Hepatocyte (in vitro differentiated cells): ENCODE results near the gene NEAT1.

Experiments
- EZH2 ChIP-seq: fragments of 200-600 bp; sonication (generic); IDR thresholded peaks from 2 replicates; pipeline ENCODE4 v1.6.1; 2016; ENCODE audit warnings: antibody characterized with exemption, mild to moderate bottlenecking, borderline replicate concordance
- EZH2phosphoT487 ChIP-seq: fragments of 200-600 bp; sonication (generic); IDR thresholded peaks from one replicate; pipeline ENCODE4 v1.6.1; 2018; ENCODE audit warnings: antibody characterized with exemption, mild to moderate bottlenecking, low read depth, moderate library complexity; ENCODE audit not compliant: unreplicated experiment, severe bottlenecking
- TF ChIP-seq, protein P1 (sequence below): fragments of 200-600 bp; sonication (generic); IDR thresholded peaks from 2 replicates; pipeline ENCODE4 v1.5.1; 2016; ENCODE audit warnings: antibody characterized with exemption, mild to moderate bottlenecking; ENCODE audit not compliant: poor library complexity

DNA sequence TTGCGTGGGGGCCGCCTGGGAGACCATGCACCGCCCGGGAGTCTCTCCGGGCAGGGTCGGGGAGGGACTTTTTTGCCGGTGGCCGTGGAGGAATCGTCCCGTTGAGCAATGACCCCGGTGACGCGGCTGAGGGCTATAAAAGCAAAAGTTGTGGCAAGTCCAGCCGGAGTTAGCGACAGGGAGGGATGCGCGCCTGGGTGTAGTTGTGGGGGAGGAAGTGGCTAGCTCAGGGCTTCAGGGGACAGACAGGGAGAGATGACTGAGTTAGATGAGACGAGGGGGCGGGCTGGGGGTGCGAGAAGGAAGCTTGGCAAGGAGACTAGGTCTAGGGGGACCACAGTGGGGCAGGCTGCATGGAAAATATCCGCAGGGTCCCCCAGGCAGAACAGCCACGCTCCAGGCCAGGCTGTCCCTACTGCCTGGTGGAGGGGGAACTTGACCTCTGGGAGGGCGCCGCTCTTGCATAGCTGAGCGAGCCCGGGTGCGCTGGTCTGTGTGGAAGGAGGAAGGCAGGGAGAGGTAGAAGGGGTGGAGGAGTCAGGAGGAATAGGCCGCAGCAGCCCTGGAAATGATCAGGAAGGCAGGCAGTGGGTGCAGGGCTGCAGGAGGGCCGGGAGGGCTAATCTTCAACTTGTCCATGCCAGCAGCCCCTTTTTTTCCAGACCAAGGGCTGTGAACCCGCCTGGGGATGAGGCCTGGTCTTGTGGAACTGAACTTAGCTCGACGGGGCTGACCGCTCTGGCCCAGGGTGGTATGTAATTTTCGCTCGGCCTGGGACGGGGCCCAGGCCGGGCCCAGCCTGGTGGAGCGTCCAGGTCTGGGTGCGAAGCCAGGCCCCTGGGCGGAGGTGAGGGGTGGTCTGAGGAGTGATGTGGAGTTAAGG, at the start of gene NEAT1:
- TF ChIP-seq, protein P1, sequence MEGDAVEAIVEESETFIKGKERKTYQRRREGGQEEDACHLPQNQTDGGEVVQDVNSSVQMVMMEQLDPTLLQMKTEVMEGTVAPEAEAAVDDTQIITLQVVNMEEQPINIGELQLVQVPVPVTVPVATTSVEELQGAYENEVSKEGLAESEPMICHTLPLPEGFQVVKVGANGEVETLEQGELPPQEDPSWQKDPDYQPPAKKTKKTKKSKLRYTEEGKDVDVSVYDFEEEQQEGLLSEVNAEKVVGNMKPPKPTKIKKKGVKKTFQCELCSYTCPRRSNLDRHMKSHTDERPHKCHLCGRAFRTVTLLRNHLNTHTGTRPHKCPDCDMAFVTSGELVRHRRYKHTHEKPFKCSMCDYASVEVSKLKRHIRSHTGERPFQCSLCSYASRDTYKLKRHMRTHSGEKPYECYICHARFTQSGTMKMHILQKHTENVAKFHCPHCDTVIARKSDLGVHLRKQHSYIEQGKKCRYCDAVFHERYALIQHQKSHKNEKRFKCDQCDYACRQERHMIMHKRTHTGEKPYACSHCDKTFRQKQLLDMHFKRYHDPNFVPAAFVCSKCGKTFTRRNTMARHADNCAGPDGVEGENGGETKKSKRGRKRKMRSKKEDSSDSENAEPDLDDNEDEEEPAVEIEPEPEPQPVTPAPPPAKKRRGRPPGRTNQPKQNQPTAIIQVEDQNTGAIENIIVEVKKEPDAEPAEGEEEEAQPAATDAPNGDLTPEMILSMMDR: no peak
- TF ChIP-seq EZH2 (no peak), EZH2phosphoT487 (no peak)
